ENCODE results near the gene FBXL19. TPM values are rescaled to one million over a fixed set of nuclear protein-coding genes. Genes with fewer than 3 reads are reported as not detected.

The FBXL19 gene
- total and polyA plus RNA-seq, 10 donors, result 4.3 to 24.7 (median 17.4) TPM

- Histone ChIP-seq H3K4me3 (peak overlapping the region; percentile 71 to 94 (median 81)), H3K27ac (peak overlapping the region; percentile 96 to 100 (median 98)), H3K27me3 (replicated peaks in 1 of 7) (no peaks in the 10 kb centered on the region), H3K9me3 (no peaks in the 10 kb centered on the region), H3K4me1 (peaks cover 21 to 70% (median 36%) of the 10 kb centered on the region in 6 donors), H3K36me3 (peaks cover 2 to 46% (median 29%) of the 10 kb centered on the region in 6 donors)
- 4 to 36% (median 27%) methylated on average over 16 to 42 of the region's 42 CpGs for WGBS, 5 donors
- TF ChIP-seq POLR2A (IDR thresholded peaks at IDR 0.05), result no peak
- peak in 3 of 11 experiments; percentile 20 to 33 (median 23) for TF ChIP-seq CTCF (IDR thresholded peaks at IDR 0.05 in 8 of 11, conservative IDR thresholded peaks at IDR 0.05 in 3 of 11)
- no peak for TF ChIP-seq POLR2AphosphoS5 (IDR thresholded peaks at IDR 0.05)
- intact Hi-C loops (cut with DNase I; ENCODE audit: low total_unique reads), result no loop called here
- DNase-seq, result peak; percentile 95
Observed at GRCh38 chr16:30956601-30957455, 33.5 kb downstream of the FBXL19 start.

- Histone ChIP-seq H3K9me3 (no peaks in the 10 kb centered on the region), H3K27me3 (replicated peaks in 1 of 7) (no peaks in the 10 kb centered on the region), H3K36me3 (peaks cover 2 to 54% (median 37%) of the 10 kb centered on the region in 6 donors), H3K27ac (peak within 1 kb of the TSS; percentile 96 to 100 (median 98)), H3K4me1 (peaks cover 21 to 62% (median 36%) of the 10 kb centered on the region in 6 donors), H3K4me3 (peak within 1 kb of the TSS; percentile 71 to 94 (median 81))
- intact Hi-C loops (cut with DNase I; ENCODE audit: low total_unique reads), result no loop called here
- 0% methylated on average over 20 to 85 of the region's 85 CpGs for WGBS, 5 donors
- TF ChIP-seq CTCF (IDR thresholded peaks at IDR 0.05 in 8 of 11, conservative IDR thresholded peaks at IDR 0.05 in 3 of 11) (peak in 5 of 11 experiments; percentile 13 to 36 (median 26)), POLR2A (IDR thresholded peaks at IDR 0.05) (peak in 1 of 3 donors; percentile 58), POLR2AphosphoS5 (IDR thresholded peaks at IDR 0.05) (peak; percentile 86 to 91 (median 88))
- DNase-seq, result peak; percentile 99
Observed at GRCh38 chr16:30957456-30958174, 34.2 kb downstream of the FBXL19 start, which contains the start of gene SETD1A. Gene SETD1A (plus strand): TSS chr16:30957754. CDS start chr16:30958732, 978 bp downstream.

- Histone ChIP-seq H3K4me1 (peaks cover 21 to 54% (median 34%) of the 10 kb centered on the region in 6 donors), H3K36me3 (peaks cover 2 to 56% (median 44%) of the 10 kb centered on the region in 6 donors), H3K27ac (peak overlapping the region; percentile 96 to 100 (median 98)), H3K27me3 (replicated peaks in 1 of 7) (no peaks in the 10 kb centered on the region), H3K9me3 (no peaks in the 10 kb centered on the region), H3K4me3 (peak overlapping the region; percentile 71 to 94 (median 81))
- TF ChIP-seq POLR2AphosphoS5 (IDR thresholded peaks at IDR 0.05), result no peak
- WGBS, 5 donors, result 15 to 33% (median 20%) methylated on average over 25 to 55 of the region's 55 CpGs
- DNase-seq, result peak; percentile 91
- intact Hi-C loops (cut with DNase I; ENCODE audit: low total_unique reads), result no loop called here
Observed at GRCh38 chr16:30958175-30959079, 35.1 kb downstream of the FBXL19 start.

GRCh38 chr16:30961384-30961783 is 38.0 kb downstream of the FBXL19 start:
- Histone ChIP-seq H3K4me1 (peaks cover 17 to 43% (median 25%) of the 10 kb centered on the region in 6 donors), H3K27ac (no peak overlapping the region), H3K27me3 (replicated peaks in 1 of 7) (no peaks in the 10 kb centered on the region), H3K9me3 (no peaks in the 10 kb centered on the region), H3K4me3 (no peak overlapping the region), H3K36me3 (peaks cover 4 to 77% (median 72%) of the 10 kb centered on the region in 6 donors)
- 91 to 97% (median 93%) methylated on average over 11 of the region's 11 CpGs for WGBS, 5 donors
- DNase-seq, result no peak
- intact Hi-C loops (cut with DNase I; ENCODE audit: low total_unique reads), result no loop called here
- TF ChIP-seq POLR2AphosphoS5 (IDR thresholded peaks at IDR 0.05) (peak in 1 of 3 donors; percentile 11), POLR2A (IDR thresholded peaks at IDR 0.05) (no peak), CTCF (IDR thresholded peaks at IDR 0.05 in 8 of 11, conservative IDR thresholded peaks at IDR 0.05 in 3 of 11) (no peak)
